Measurements from ENCODE around the gene BCR.

Gene BCR

DNA sequence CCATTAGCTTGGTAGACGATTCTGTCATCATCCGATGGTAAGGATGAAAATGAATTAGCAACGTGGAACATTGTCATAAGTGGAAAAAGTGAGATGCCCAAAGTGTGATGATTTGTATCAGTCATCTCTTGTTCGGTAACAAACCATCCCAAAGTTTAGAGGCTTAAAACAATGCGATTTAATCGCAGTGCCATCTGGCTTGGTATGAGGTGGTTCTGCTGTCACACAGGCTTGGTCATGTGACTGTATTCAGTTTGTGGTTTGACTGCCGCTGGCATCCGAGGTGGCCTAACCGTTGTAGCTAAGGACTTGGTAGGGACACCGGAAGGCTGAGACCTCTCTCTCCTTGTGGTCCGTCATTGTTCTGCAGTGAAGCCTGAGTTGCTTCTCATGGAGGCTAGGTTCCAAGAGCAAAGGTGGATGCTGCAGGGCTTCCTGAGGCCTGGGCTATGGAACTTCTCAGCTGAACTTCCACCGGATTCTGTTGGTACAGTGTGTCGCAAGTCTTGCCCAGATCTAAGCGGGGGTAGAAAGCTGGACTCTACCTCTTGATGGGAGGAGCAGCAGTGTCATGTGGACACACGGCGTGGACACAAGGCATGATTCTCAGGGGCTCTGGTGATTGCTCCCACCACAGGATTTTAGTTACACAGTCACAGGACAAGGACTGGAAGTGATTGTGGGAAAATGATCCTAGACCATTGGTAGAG, 36.3 kb downstream of the BCR start:
- DNase-seq (ENCODE audit: low read depth in 3 of 3), result peak in 2 of 3 experiments; percentile 42 to 52

DNA sequence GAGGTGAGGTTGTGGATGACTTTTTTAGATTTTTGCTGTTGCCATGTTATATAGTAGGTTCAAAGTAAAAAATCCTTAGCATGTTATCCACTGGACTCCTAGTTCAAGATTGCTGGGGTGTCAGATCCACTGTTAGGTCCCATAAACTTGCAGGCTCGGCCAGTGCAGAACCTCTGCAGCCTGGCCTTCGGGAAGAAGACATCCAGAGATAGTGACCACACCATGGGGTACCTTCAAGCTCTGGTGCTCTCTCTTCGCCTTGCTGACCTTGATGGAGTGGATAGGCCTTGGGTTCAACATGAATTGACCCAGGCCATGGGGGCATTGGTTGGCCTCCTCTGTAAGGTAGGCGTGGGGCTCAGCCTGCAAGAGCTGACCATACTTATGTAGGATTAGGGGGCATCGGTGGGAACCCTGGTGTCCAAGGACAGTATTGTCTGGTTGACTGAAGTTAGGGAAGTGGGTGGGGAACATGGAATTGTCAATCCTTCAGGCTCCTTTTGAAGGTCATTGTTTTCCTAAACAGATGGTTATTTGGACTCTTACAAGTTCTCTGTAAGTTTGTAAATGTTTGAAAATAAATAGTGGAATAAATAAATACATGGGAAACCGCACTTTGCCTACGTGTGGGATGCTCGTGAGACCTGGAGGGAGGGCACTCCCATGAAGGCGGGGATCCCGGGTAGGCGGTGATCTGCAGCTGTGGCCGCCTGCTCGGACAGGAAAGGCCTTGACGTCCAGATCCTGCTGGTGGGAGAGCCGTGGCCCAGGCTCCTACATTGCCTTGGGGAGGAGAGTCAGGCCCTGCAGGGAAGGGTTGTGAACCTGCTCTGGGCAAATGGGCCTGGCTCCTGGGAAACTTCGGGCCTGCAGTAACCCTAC, 37.1 kb downstream of the BCR start:
- DNase-seq (ENCODE audit: low read depth in 3 of 3), result no peak

DNA sequence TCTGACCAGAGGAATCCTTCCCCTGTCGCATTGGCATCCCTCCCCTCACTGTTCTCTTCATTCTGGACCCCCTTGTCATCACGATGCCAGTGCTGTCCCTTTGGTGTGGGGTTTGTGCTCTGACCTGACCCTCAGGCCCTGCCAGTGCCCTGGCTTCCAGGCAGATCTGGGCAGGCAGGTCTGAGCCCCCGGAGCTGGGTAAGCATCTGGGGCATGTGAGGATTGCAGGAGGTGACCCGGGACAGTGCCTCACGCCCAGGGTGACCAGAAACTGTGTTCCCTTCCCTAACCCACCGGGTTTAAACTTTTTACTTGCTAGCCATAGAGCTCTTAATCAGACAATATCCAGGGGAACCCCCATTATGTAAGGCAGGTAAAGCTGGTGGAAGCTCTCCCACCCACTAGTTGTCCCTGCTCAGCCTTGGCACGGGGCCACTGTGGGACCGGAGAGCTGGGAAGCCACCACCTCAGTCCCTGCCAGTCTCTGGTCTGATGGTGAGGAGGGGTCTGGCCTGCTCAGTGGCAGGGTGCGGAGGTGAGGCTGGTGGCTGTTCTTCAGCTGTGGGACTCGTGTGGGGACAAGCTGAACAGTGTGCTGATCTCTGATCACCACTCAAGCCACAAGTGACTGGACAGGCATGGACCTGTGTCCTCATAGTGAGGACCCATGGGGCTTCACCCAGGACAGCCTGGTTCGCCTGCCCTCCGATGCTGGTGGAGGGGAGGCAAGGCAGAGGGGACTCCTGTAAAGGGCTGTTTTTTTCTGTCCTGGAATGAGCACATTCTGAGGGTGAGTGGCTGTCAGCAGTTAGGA, 38.0 kb downstream of the BCR start:
- no peak for DNase-seq (ENCODE audit: low read depth in 3 of 3)

DNA sequence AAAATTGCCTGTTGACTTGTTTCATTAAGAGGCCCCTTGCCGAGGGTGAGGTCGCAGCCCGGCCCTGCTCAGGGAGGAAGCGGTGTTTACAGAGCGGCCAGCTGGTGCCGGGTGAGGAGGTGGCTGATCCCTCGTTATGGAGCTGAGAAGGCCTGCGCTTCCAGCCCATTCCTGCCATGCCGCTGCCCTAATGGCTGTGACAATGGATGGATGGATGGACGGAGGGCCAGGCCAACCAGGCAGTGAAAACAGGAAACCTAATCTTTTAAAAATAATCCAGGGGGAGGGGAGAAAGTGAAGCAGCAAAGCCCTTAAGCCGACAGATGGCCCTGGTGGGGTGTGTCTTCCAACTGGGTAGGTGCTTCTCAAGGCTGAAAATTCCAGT, 38.5 kb downstream of the BCR start:
- DNase-seq (ENCODE audit: low read depth in 3 of 3), result no peak

DNA sequence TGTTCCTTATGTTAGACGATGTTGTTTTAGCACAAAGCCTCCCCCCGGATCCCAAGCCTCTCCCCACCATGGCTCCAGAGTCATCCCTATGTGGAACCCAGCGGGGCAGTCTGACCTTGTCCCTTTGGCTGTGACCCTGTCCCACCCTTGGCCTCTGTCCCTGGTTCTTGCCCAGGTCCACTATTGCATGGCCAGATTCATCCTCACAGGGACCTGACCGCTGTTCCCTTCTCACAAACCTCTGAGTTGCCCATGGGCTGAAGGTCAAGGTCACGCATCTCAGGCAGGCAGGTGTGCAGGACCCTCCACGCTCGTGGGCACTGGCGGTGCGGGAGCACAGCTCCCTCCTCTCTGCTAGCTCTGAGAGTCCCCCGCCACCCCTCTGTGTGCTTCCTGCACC, 39.0 kb downstream of the BCR start:
- no peak for DNase-seq (ENCODE audit: low read depth in 3 of 3)

DNA sequence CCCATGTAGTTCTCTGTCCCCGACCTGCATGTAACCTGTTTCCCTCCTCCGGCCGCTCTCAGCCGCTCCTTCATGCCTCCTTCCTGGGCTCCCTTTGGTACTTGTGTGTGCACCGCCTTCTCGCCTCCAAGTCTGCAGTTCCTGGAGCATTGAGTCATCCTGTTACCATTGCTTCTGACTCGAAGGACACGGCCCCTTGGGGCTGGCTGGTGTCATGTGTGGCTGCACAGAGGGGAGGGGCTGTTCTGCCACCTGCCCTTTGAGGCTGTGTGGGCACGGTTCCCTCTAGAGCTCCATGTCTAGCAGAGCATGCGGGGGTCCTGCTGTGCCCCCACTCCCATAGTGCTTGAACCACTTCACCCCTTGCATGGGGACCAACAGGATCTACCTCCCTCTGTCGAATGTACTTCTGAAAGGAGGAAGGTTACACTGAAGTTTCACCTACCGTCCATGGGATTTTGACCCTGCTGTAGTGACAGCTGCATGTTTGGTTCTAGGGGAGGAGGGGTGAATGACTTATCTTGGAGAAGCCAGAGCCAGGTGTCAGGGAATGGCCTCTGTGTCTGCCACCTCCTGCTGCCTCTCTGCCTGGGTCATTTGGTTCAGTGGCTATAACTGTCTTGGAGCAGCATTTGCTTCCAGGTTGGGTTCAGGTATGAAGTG, 39.6 kb downstream of the BCR start:
- DNase-seq (ENCODE audit: low read depth in 3 of 3), result peak; percentile 34 to 65 (median 35)

DNA sequence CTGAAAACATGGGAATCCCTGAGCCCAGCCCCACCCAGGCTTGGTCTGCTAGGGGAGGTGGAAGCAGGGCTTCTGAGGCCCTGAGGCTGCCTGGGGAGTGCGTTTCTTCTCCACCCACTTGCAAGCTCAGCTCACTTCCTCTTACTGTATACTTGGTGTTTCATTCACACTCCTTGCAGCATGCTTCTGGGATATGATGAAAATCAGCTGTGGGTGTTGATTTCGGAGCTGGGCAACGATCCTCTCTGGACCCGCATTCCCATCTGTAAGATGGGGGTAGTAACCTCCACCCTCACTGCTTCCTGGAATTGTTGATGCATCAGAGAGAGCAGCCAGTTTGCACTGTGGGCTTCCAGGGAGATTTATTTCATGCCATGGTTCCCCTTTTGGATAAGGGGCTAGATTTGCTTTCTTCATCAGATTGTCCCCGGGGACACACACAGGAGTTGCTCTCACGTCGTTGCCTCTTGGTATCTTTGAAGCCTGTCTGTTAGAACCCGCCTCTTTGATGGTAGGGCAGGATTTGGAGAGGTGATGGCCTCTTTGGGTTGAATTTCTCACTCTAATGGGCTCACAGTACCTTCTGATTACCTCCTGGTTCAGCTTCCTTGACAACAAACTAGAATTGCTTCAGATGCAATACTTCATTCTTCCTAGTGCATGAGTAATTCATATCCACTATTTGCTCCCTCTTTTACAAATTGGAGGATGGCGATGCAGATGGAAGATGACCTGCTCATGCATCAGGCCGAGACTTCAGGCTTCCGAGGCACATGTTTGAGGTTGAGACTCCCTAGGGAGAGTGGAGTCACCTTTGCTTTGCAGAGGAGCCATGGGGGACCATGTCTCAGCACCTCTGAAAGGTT, 40.4 kb downstream of the BCR start:
- DNase-seq (ENCODE audit: low read depth in 3 of 3), result no peak

DNA sequence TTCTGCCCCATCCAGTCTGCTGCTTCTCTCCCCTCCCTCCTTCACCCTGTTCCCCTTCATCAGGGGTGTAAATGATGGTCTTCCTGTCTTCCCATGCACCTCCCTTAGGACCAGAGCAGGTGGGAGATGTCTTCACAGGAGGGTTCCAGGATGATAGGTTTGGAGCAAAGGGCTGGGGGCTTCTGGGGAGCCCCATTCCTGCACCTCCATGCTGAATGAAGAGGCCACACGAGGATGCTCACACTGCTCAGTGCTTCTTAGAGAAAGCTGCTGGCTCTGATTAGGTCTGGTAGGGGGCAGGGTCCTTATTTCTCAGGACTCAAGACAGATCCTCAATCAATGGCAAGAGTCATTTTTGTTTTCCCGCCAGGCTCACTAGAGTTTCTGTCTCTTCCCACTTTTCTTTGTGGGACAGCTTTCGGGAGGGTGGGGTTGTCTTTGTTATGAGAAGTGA, 41.1 kb downstream of the BCR start:
- no peak for DNase-seq (ENCODE audit: low read depth in 3 of 3)

DNA sequence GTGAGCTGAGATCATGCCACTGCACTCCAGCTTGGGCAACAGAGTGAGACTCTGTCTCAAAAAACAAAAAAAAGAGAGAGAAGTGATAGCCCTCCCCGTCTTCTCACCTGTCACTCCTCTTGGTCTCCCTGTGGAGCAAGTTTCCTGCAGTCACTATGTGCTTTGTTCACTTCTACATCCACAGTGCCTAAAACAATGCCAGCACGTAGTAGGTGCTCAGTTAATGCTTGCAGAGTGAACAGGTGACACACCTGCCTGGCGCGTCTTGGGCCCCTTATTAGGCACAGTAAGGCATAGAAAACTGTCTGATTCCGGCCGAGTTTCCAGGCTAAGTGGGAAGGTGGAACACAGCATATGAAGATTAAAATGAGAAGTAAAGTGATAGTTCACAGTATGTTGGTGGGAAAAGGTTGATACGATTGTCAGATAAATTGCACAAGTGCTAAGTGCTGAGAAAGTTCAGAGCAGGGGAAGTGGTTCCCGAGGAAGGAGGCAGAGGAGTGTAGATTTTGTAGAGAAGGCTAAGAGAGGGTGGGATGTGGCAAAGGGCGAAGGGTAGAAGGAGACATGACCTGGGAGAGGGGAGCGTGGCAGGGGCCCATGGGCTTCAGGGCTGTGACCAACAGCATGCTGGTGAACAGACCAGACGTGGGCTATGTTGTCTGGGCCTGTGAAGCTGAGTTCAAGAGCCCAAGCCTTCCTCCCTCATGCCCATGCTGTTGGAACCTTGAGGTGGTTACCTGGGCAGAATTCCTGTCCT, 41.9 kb downstream of the BCR start:
- DNase-seq (ENCODE audit: low read depth in 3 of 3), result no peak

DNA sequence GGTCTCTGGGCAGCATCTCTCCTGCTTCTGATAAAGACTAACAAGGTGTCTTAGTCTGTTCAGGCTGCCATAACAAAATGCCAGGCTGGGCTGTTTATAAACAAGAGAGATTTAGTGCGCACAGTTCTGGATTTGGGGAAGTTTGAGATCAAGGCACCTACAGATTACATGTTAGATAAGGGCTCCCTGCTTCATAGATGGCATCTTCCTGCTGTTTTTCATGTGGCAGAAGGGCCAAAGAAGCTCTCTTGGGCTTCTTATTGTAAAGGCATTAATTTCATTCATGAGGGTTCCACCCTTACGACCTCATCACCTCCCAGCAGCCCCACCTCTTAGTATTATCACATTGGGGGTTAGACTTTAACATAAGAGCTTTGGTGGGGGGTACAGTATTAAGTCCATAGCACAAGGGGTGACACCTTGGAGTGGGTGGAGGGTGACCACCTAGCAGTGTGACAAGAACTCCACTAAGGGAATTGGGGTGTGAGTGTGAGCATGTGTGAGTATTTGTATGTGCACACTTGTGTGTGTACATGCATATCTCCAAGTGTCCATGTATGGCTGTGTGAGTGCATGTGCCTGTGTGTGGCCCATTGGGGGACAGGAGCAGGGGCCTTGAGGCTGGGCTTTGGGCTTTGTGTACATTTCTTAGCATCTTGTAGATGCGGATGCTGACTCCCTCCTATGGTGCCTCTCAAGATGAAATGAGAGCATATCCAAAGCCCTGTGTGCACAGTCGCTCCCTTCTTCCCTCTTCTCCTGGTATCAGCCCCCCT, 42.7 kb downstream of the BCR start:
- no peak for DNase-seq (ENCODE audit: low read depth in 3 of 3)

DNA sequence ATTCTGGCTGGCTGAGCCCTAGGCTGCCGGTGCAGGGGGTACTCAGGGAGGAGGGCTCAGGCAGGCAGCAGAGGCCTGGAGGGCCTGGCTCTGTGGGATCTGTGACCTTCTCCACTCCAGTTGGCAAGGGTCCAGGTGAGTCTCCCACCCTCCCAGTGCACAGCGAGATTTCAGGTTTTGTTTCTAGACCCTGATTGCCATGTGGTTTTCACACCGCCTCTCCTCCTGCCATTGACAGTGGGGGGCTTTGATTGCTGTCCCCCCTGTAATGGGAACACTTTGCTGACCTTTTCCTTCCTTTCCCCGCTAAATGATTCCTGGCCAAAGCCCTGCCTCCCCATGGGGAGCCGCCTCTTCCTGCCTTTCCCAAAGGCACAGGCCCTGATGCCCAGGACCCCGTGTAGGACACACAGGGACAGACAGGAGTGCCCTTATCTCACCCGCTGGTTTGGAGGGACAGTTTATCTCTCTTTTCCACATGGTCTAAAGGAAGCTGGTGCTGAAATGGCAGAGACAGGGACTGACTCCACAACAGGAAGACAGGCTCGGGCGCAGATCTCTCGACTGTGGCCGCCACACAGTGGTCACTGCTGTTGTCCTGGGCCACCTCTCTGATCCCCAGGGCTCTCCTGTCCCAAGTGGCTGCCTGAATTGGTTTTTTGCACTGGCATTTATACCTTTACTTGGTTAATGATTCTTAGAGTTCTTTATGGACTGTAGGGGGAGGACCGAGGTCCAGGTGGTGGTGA, 43.4 kb downstream of the BCR start:
- DNase-seq (ENCODE audit: low read depth in 3 of 3), result no peak

DNA sequence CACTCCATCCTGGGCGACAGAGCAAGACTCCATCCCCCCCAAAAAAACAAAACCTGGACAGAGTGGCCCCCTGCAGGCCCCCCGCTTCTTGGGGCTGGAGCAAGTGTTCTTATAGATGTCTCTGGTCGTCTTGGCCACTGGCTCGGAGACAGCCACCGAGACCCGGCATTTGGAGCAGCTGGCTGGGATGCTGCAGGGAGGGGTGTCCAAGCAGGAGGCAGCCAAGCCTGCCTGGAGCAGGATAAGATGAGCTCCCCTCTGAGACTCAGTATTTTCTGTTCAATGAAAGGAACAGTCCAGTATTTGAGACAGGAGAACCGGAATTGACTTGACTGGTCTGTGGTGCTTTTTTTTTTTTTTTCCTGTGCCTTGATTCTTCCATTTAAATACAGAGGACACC, 44.5 kb downstream of the BCR start:
- no peak for DNase-seq (ENCODE audit: low read depth in 3 of 3)

DNA sequence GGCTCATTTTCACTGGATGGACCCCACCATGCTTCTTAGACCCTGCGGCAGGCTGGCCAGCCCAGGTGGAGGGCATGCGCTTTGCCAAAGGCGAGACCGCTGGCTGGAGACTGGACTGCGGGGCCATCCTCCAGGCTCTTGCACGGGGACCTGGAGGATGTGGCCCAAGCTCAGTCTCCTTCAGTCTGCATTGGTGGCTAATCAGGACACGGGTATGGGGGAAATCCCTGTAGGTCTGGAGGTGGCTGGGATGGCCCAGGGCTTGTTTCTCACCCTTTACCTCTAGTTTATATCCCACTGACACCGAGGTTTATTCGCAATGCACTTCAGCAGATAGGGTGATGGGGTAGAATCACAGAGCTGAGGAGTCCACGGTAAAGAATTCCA, 45.0 kb downstream of the BCR start:
- DNase-seq (ENCODE audit: low read depth in 3 of 3), result no peak

DNA sequence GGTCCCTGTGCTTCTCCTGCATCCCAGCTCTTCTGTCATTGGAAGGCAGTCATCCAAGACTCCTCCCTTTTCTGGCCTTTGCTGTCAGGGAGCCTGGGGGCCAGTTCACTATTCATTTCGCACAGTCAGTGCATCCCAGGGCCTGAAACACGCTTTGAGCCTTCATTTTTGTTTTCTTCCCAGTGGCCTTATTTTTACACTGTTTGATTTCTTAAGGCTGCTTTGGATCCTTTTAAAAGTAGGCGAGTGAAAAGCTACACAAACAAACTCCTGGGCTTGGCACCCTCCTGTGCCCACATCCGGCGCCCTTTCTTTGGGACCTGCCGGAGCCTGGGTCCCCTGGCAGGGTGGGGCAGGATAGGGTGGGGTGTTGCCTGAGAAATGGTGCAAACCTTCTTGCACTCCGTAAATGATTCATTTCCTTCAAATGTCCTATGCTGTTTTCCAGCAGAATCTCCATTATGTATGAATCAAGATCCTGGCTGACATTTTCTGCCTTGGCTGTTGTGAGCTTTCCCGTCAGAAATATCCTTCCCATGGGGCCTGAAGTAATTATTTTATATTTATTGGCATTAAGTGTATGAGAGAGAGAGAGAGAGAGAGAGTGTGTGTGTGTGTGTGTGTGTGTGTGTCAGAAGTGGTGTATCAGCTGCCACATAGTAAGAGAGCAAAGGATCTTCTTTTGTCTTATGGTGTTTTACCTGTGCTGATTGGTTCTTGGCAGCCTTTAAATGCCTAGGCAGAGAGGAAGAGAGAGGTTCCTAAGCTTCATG, 45.6 kb downstream of the BCR start:
- no peak for DNase-seq (ENCODE audit: low read depth in 3 of 3)

DNA sequence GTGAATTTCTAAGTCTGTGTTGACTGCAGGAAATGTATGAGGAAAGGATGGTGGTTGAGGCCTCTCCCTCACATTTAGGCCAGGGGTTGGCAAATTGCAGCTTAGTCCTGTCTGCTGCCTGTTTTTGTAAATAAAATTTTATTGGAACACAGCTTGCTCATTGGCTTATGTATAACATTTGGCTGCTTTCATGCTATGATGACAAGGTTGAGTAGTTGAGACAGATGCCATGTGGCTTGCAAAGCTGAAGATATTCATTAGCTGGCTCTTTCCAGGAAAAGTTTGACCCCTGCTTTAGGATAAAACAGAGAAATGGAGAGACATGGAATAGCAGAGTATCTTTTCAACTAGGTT, 46.2 kb downstream of the BCR start:
- DNase-seq (ENCODE audit: low read depth in 3 of 3), result no peak

DNA sequence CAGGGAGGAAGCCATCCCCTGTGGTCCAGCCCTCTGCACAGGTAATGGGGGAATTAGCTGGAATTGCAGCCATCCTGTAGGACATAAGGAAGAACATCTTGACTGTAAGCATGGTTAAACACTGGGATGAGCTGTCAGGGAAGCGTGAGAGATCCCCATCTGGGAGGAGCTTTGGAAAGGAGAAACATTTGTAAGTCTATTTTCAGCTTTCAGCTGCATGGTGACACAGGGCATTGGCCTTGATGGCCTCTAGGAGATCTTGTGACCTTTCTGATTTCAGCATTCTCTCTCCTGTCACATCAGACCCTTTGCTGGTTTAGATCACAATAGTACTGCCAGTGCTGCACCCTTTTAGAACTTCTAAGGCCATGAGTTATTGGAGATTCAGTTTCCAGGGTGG, 47.1 kb downstream of the BCR start:
- no peak for DNase-seq (ENCODE audit: low read depth in 3 of 3)

DNA sequence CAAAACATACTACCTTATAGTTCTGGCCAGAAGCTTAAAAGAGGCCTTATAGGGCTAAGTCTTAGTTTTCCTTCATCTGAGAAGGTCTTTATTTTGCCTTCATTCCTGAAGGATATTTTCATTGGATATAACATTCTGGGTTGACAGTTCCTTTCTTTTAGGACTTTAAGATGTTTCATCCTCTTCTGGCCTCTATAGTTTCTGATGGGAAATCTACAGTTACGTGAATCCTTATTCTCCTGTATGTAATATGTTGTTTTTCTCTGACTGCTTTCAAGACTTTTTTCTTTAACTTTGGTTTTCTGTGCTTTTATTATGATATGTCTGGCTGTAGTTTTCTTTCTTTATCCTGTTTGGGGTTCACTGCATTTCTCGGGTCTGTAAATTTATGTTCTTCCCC, 48.2 kb downstream of the BCR start:
- no peak for DNase-seq (ENCODE audit: low read depth in 3 of 3)

DNA sequence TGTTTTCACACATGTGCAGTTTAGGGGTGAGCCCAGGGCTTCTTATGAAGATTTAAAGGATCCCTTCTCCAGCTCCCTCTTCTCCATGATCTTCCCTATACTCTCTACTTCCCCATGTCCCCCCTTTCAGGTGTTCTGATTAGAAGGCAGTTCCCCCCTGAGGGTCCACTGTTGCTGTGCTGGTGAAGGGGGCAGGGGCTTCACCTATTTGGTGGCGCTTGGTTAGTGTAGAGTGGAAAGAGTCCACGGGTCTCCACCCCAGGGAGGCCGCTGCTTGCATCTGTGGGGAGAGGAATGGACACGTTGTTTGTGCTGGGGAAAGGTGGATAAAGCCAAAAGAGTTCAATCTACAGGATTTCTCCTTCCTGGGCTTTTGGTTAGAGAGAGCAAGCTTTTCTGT, 49.3 kb downstream of the BCR start:
- no peak for DNase-seq (ENCODE audit: low read depth in 3 of 3)
